ENCODE data around the gene SCARB1.

SCARB1 gene

GRCh38 chr12:124827588-124828184 lies 36.0 kb downstream of the SCARB1 start:
- TF ChIP-seq CTCF (IDR thresholded peaks at IDR 0.05; ENCODE audit: control insufficient read depth, insufficient read depth, low read depth, low read length, missing control alignments) = no peak
- no peak overlapping the region for H3K4me3 ChIP-seq (ENCODE audit: control insufficient read depth, low read depth, low read length)
- DNase-seq (ENCODE audit: low read depth) = no peak

GRCh38 chr12:124824195-124824594 lies 39.5 kb downstream of the SCARB1 start:
- H3K4me3 ChIP-seq (ENCODE audit: control insufficient read depth, low read depth, low read length) = no peak overlapping the region
- DNase-seq (ENCODE audit: low read depth) = no peak
- TF ChIP-seq CTCF (IDR thresholded peaks at IDR 0.05; ENCODE audit: control insufficient read depth, insufficient read depth, low read depth, low read length, missing control alignments) = no peak

GRCh38 chr12:124823272-124823970 lies 40.2 kb downstream of the SCARB1 start:
- DNase-seq (ENCODE audit: low read depth) = no peak
- H3K4me3 ChIP-seq (ENCODE audit: control insufficient read depth, low read depth, low read length) = no peak overlapping the region
- no peak for TF ChIP-seq CTCF (IDR thresholded peaks at IDR 0.05; ENCODE audit: control insufficient read depth, insufficient read depth, low read depth, low read length, missing control alignments)

GRCh38 chr12:124822218-124822617 lies 41.4 kb downstream of the SCARB1 start:
- H3K4me3 ChIP-seq (ENCODE audit: control insufficient read depth, low read depth, low read length) = no peak overlapping the region
- TF ChIP-seq CTCF (IDR thresholded peaks at IDR 0.05; ENCODE audit: control insufficient read depth, insufficient read depth, low read depth, low read length, missing control alignments) = no peak
- DNase-seq (ENCODE audit: low read depth) = no peak

GRCh38 chr12:124821252-124822200 lies 42.1 kb downstream of the SCARB1 start:
- no peak overlapping the region for H3K4me3 ChIP-seq (ENCODE audit: control insufficient read depth, low read depth, low read length)
- DNase-seq (ENCODE audit: low read depth) = no peak
- TF ChIP-seq CTCF (IDR thresholded peaks at IDR 0.05; ENCODE audit: control insufficient read depth, insufficient read depth, low read depth, low read length, missing control alignments) = no peak

GRCh38 chr12:124820199-124820598 lies 43.5 kb downstream of the SCARB1 start:
- no peak for TF ChIP-seq CTCF (IDR thresholded peaks at IDR 0.05; ENCODE audit: control insufficient read depth, insufficient read depth, low read depth, low read length, missing control alignments)
- no peak overlapping the region for H3K4me3 ChIP-seq (ENCODE audit: control insufficient read depth, low read depth, low read length)
- DNase-seq (ENCODE audit: low read depth) = no peak
